ENCODE data around the gene HSD3B1.

HSD3B1 gene

DNA sequence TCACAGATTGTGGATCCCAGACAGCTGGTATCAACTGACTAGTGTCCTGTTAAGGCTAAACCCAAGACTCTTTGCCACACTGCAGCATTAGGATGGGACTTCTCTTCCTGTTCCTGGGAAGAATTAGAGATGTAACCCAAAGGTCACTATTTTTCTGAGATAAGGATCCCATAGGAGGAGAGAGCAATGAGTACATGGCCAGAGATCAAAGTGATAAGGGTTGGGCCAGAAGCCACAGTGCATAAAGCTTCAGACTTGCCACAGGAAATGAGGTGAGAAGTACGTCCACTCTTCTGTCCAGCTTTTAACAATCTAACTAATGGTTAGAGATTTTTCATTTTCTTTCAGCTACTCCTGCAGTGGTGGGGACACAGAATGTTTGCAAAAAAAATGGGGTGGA is at the start of gene HSD3B1:
Gene HSD3B1 (plus strand): TSS at position 270 of the 400 bp plus-strand sequence. CDS start 267 bp downstream, outside the sequence.
- DNase-seq (ENCODE audit: low spot score), result no peak

DNA sequence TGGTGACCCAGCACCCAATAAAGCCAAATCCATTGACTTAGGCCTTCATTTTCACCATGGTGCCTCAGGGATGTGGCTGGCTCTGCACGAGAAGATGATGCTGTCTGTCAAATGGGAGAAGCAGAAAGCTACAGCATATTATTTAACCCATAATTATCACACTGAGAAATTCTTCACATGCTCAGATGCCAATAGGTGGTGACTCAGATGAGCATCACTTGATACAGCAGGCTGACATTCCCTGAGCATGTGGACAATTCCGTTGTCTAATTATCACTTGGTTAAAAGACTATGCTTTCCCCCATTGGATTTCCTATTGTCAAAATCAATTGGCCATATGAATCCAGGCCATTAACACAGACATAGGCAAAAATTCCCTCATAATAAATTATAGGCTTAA is 44.0 kb upstream of the HSD3B1 start:
- DNase-seq (ENCODE audit: low spot score), result no peak

GRCh38 chr1:119463569-119463968 is 43.4 kb upstream of the HSD3B1 start:
- no peak for DNase-seq (ENCODE audit: low spot score)

DNA sequence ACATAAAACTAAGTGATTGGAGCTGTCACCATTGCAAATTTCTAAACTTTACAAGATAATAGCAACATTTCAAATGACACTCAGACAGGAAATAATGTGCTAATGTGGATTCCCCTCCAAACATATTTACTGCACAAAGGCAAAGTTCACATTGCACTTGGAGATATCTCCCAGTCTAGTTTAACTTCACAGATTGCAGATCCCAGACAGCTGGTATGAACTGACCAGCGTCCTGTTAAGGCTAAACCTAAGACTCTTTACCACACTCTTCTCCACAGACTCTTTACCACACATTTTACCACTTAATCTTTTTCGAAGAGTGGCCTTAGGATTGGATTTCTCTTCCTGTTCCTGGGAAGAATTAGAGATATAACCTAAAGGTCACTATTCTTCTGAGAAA is 40.6 kb upstream of the HSD3B1 start:
- no peak for DNase-seq (ENCODE audit: low spot score)

DNA sequence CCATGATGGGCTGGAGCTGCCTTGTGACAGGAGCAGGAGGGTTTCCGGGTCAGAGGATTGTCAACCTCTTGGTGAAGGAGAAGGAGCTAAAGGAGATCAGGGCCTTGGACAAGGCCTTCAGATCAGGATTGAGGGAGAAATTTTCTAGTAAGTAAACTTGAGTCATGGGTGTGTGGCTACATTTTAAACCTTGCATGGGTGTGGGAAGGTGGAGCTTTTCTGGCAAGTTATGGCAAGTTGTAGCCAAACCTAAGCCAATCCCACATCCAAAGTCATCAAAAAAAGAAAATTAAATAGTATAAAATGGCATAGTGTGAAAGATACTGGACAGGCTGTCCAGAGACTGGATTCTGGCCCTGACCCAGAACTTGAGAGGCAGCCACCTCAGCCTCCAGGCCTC is 39.8 kb upstream of the HSD3B1 start:
- DNase-seq (ENCODE audit: low spot score), result no peak

DNA sequence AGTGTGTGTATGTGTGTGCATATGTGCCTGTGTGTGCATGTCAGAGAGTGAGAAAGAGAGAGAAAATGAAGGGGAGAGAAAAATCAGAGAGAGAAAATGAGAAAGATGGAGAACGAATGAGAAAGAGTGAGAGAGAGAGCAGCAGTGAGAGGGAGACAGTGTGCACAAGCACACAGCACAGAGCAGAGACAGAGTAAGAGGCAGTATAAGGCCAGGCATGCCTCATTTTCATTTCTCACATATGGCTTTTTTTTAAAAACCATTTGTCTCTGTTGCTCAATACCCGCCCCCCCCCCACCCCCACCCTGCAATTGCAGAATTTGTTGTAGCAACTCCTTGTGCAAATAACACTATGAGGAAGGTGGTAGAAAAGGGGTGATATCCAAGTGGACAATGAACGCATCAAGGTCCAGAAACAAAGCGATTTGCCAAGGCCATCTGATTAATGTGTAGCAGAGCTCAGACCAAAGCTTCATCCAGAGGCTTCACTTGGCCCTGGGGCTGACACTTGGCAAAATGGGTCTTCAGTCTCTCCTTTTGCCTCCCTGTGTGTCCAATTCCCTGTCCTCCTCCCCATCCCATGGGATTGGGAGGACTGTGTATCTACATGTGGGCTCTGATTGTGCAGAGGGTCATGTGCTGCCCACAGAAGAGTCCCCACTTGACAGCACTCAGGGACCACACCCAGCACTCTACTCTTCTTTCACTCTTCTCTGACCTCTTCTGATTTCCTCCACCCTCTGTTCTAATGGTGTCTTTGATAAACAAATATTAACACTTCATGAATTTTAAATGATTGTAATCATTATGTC is 38.9 kb upstream of the HSD3B1 start:
- DNase-seq (ENCODE audit: low spot score), result no peak

DNA sequence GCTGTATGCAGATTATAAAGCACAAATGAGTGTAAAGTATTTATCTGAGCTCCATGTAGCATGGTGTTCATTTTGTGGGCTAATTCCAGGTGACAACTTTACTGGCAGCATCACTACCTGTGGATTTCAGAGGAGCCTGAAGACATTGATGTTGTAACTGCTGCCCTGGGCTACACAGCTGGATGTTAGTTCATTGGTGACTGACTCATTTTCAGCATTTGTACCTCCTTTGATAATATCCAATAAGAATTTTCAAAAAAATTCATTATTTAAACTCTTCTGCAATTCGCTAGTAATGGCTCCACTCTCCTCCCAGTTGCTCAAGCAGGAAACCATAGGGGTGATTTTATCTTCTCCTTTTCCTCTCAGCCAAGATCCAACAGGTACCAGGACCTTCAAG is 37.3 kb upstream of the HSD3B1 start:
- no peak for DNase-seq (ENCODE audit: low spot score)

GRCh38 chr1:119470377-119470776 is 36.6 kb upstream of the HSD3B1 start:
- DNase-seq (ENCODE audit: low spot score), result no peak

- DNase-seq (ENCODE audit: low spot score), result no peak
These were observed 36.1 kb upstream of the HSD3B1 start for GRCh38 chr1:119470958-119471357.

- no peak for DNase-seq (ENCODE audit: low spot score)
These were observed 35.4 kb upstream of the HSD3B1 start for GRCh38 chr1:119471566-119471965.

- DNase-seq (ENCODE audit: low spot score), result no peak
These were observed 34.8 kb upstream of the HSD3B1 start for GRCh38 chr1:119472080-119472818.

- no peak for DNase-seq (ENCODE audit: low spot score)
These were observed 34.2 kb upstream of the HSD3B1 start for GRCh38 chr1:119472819-119473175.

DNA sequence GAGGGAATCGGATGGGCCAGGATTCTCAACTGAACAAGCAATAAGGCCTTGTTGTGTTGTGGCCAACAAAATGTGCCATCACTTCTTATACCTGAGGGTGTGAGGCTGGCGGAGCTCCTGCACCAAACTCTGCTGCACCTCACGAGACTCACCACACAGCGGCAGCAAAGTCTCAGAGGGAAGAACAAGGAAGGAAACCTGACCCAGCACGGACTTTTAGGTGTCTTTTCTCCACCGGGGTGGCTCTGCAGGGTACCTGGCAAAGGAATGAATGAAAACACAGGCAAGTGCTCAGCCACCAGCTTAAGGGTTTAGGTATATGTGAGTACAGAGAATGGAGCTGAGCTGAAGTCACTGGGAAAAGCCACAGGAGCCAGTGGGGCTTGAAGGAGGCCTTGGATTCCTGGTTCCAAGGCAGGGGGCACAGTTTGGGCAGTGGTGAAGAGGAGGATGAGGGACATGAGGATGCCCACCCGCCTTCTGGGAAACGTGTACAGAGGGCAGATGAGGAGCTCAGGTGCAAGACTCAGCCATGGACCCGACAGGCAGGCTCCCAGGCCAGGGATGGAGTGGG is 31.1 kb upstream of the HSD3B1 start:
- DNase-seq (ENCODE audit: low spot score), result peak; percentile 69

GRCh38 chr1:119477710-119478109 is 29.3 kb upstream of the HSD3B1 start:
- DNase-seq (ENCODE audit: low spot score), result no peak

- DNase-seq (ENCODE audit: low spot score), result no peak
These were observed 26.8 kb upstream of the HSD3B1 start for GRCh38 chr1:119480175-119480574.

DNA sequence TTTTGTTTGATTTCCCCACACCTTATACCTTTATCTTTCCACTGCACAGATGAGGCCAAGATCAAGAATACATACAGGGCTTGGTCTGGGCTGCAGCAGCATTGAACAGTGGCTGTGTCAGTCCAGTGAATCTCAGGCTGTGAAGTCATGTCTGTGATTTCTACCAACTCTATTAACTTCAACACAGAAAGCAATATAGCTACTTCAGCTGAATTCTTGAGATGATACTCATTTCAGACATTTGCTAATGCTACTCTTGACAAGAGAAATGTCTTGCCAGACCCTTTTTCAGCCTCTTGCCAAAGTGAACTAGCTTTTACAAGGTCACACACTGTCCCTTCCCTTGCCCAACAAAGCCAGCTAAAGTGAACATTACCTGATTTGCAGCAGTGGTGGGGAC is 25.1 kb upstream of the HSD3B1 start:
- no peak for DNase-seq (ENCODE audit: low spot score)

GRCh38 chr1:119482517-119483425 is 24.2 kb upstream of the HSD3B1 start:
- no peak for DNase-seq (ENCODE audit: low spot score)

DNA sequence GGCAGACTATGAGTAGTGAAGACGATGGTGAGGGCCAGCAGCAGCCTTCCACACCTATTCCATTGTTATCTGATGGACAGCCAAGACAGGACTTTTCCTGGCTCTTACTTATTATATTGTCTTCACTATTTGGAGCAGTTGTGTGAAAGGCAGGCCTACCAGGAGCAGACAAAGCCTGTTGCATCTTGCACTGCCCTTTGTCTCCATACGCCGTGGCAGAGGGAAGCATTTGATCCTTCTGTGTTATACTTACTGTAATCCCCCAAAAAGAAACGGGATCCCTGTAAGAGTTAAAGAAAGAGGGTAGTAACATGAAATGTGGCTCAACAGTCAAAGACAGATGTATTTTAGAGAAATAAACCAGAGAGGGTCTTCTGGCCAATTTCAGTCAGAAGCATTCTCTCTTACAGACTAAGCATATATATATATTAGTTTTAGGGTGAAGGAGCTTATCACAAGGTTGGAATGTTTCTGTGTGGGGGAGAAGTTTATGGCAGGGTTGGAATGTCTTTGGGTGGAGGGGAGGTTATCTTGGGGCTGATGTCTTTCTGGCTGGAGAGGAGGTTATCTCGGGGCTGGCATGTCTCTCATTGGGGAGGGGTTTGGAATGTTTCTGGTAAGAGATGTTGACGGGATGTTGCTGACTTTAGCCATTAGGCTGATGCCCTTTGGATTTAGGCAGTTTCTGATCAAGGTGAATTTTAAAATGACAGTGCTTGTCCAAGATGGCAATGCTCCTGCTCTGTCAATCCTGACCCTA is 23.4 kb upstream of the HSD3B1 start:
- DNase-seq (ENCODE audit: low spot score), result no peak

- DNase-seq (ENCODE audit: low spot score), result no peak
These were observed 21.8 kb upstream of the HSD3B1 start for GRCh38 chr1:119485201-119485600.

- DNase-seq (ENCODE audit: low spot score), result no peak
These were observed 18.8 kb upstream of the HSD3B1 start for GRCh38 chr1:119488216-119488615.

GRCh38 chr1:119489201-119489600 is 17.8 kb upstream of the HSD3B1 start:
- DNase-seq (ENCODE audit: low spot score), result no peak
